Psoas muscle (tissue), 8 donors: ENCODE data around the gene TBC1D5. TPM values are rescaled to one million over a fixed set of nuclear protein-coding genes. Genes with fewer than 3 reads are reported as not detected.

ENCODE experiments used
- ATAC-seq, 4 donors: fragments of 200-7000 bp; cut with Tn5 transposase; one replicate each; pipeline ENCODE4 v1.9.1; 2020; ENCODE audit warnings: moderate library complexity in 3 of 4, mild to moderate bottlenecking in 2 of 4
- DNase-seq, 2 donors: peaks; one replicate each; pipeline ENCODE4 v3.0.0-alpha.2; 2020
- H3K27ac ChIP-seq: fragments of 200-600 bp; one replicate; pipeline ENCODE4 v1.8.0; 2022
- H3K27me3 ChIP-seq, 3 donors: fragments of 200-600 bp in 1 of 3; one replicate each; pipeline versions ENCODE4 v1.6.1 to v1.8.0; 2013 to 2022; ENCODE audit warnings: low read length in 2 of 3, mild to moderate bottlenecking in 2 of 3, moderate library complexity in 1 of 3; ENCODE audit not compliant: insufficient read depth in 3 of 3
- H3K36me3 ChIP-seq, 2 donors: fragments of 200-600 bp in 1 of 2; one replicate each; pipeline versions ENCODE4 v1.6.1 to v1.8.0; 2013 to 2022; ENCODE audit warnings: low read depth in 1 of 2, mild to moderate bottlenecking in 1 of 2, moderate library complexity in 1 of 2; ENCODE audit not compliant: insufficient read depth in 1 of 2
- H3K4me1 ChIP-seq: fragments of 200-600 bp; one replicate; pipeline ENCODE4 v1.8.0; 2022
- H3K4me3 ChIP-seq: fragments of 200-600 bp; one replicate; pipeline ENCODE4 v1.8.0; 2022; ENCODE audit warnings: mild to moderate bottlenecking
- H3K9me3 ChIP-seq: fragments of 200-600 bp; one replicate; pipeline ENCODE4 v1.8.0; 2022
- CTCF ChIP-seq: fragments of 200-600 bp; IDR thresholded peaks from one replicate; pipeline ENCODE4 v1.8.0; 2022; ENCODE audit warnings: antibody characterized with exemption
- WGBS, 3 donors: extraction: QIAGEN DNeasy Blood & Tissue Kit; methylation state at CpG; one replicate each; pipeline versions ENCODE4 v1.1.6 to v1.1.7; 2013; 5-methylcytosine and 5-hydroxymethylcytosine counted together
- intact Hi-C, 2 donors: fragments of 100-400 bp; cut with DNase I; formaldehyde crosslinking; loops; one replicate each; pipeline versions ENCODE4 v1.11.0 to v1.14.2; 2022
- polyA plus RNA-seq, 3 donors: library from polyadenylated mRNA; stranded (reverse); fragments of 200-250 nt; gene quantifications; one replicate each; pipeline ENCODE4 v1.2.3, GENCODE V29; 2013
- total RNA-seq, 4 donors: library from RNA; stranded (reverse); fragmentation: NEBNext Ultra II Directional in 2 of 4; extraction: Animal tissue kit (Norgen Biotek cat#: 25700) in 2 of 4; gene quantifications; one replicate each; pipeline versions ENCODE4 v1.2.1 to v1.2.4, GENCODE V29; 2021 to 2023
- donor health status: healthy with polysubstance abuse.
- donor health status: DM: no; HTN: no; CAD: no; lungs with moderate emphysema.
- donor health status: Bipolar disorder and iron deficiency.
- donor health status: healthy.
- donor health status: DM: yes; HTN: yes; CAD: no.
- donor health status: DM: no; HTN: no; CAD: no.
- donor health status: DM: no; HTN: no; CAD: no.
- donor health status: DM: yes; HTN: yes; CAD: no.

Gene TBC1D5
- total and polyA plus RNA-seq, 7 donors = 4.3 to 20.4 (median 13.3) TPM

GRCh38 chr3:17260257-17260656 is 482.2 kb downstream of the TBC1D5 start:
- no peak for ATAC-seq

GRCh38 chr3:17259685-17260084 is 482.7 kb downstream of the TBC1D5 start:
- TF ChIP-seq CTCF = no peak
- H3K4me3 ChIP-seq = no peak overlapping the region
- no peaks in the 10 kb centered on the region for H3K27me3 ChIP-seq
- intact Hi-C loops = loop anchor here (2.0 to 10.0 kb wide), 4 partner anchors 153 to 585 kb away; no protein-coding TSS in a partner anchor
- H3K36me3 ChIP-seq = no peaks in the 10 kb centered on the region
- 86 to 91% (median 86%) methylated on average over 5 of the region's 5 CpGs for WGBS, 3 donors
- no peaks in the 10 kb centered on the region for H3K4me1 ChIP-seq
- no peak for ATAC-seq
- no peak for DNase-seq
- no peak overlapping the region for H3K27ac ChIP-seq
- H3K9me3 ChIP-seq = no peaks in the 10 kb centered on the region

More at GRCh38 chr3:17260257-17260656, 482.2 kb downstream of the TBC1D5 start:
- Histone ChIP-seq H3K4me3 (no peak overlapping the region), H3K4me1 (no peaks in the 10 kb centered on the region), H3K27ac (no peak overlapping the region), H3K36me3 (no peaks in the 10 kb centered on the region), H3K9me3 (no peaks in the 10 kb centered on the region), H3K27me3 (no peaks in the 10 kb centered on the region)
- no peak for DNase-seq
- intact Hi-C loops = loop anchor here (5.0 to 10.0 kb wide), 2 partner anchors 582 to 585 kb away; no protein-coding TSS in a partner anchor
- TF ChIP-seq CTCF = no peak

GRCh38 chr3:17258823-17259436 is 483.5 kb downstream of the TBC1D5 start:
- peak; percentile 79 for TF ChIP-seq CTCF
- intact Hi-C loops = loop anchor here (2.0 to 5.0 kb wide), 2 partner anchors 153 to 154 kb away; no protein-coding TSS in a partner anchor
- WGBS, 3 donors = 44 to 48% (median 45%) methylated on average over 3 of the region's 3 CpGs
- H3K36me3 ChIP-seq = no peaks in the 10 kb centered on the region
- no peak for ATAC-seq
- no peak for DNase-seq
- H3K4me3 ChIP-seq = no peak overlapping the region
- no peaks in the 10 kb centered on the region for H3K9me3 ChIP-seq
- no peaks in the 10 kb centered on the region for H3K27me3 ChIP-seq
- no peak overlapping the region for H3K27ac ChIP-seq
- H3K4me1 ChIP-seq = no peaks in the 10 kb centered on the region

- DNase-seq (no peak), ATAC-seq (no peak)
- H3K4me1 ChIP-seq = no peaks in the 10 kb centered on the region
- no peak overlapping the region for H3K4me3 ChIP-seq
- H3K9me3 ChIP-seq = no peaks in the 10 kb centered on the region
- no peaks in the 10 kb centered on the region for H3K36me3 ChIP-seq
- H3K27ac ChIP-seq = no peak overlapping the region
- TF ChIP-seq CTCF = no peak
- no peaks in the 10 kb centered on the region for H3K27me3 ChIP-seq
- intact Hi-C loops = loop anchor here in 1 of 2 donors (5.0 kb wide), 1 partner anchor 155 kb away; no protein-coding TSS in a partner anchor
Observed at GRCh38 chr3:17257269-17257668, 485.2 kb downstream of the TBC1D5 start.

GRCh38 chr3:17243621-17244020 is 498.8 kb downstream of the TBC1D5 start:
- Histone ChIP-seq H3K9me3 (no peaks in the 10 kb centered on the region), H3K27me3 (no peaks in the 10 kb centered on the region), H3K4me3 (no peak overlapping the region), H3K36me3 (no peaks in the 10 kb centered on the region), H3K4me1 (no peaks in the 10 kb centered on the region), H3K27ac (no peak overlapping the region)
- no peak for ATAC-seq
- no peak for DNase-seq
- WGBS, 3 donors = 70 to 87% (median 75%) methylated on average over 1 of the region's 1 CpG
- intact Hi-C loops = no loop called here
- no peak for TF ChIP-seq CTCF
